KOPT-K1 (cell line): Measurements from ENCODE around the gene MAP3K19.
"Not testable (repeated sequence)": the region's sequence is repeated elsewhere in the genome, so short reads cannot be mapped to it uniquely, and the experiment has no call there.

Experiments used
- H3K27ac ChIP-seq: fragments of 200-600 bp; sonication (generic); 2 replicates; pipeline ENCODE4 v1.5.1; 2016; ENCODE audit warnings: antibody characterized with exemption, mild to moderate bottlenecking, low read depth, low read length; ENCODE audit not compliant: poor library complexity, severe bottlenecking
- H3K36me3 ChIP-seq: fragments of 200-600 bp; sonication (generic); 2 replicates; pipeline ENCODE4 v1.5.1; 2017; ENCODE audit warnings: antibody characterized with exemption, mild to moderate bottlenecking, low read length, moderate library complexity; ENCODE audit not compliant: insufficient read depth
- H3K9me3 ChIP-seq: fragments of 200-600 bp; sonication (generic); 2 replicates; pipeline ENCODE4 v1.5.1; 2017; ENCODE audit warnings: antibody characterized with exemption, low read length, mild to moderate bottlenecking; ENCODE audit not compliant: insufficient read depth, poor library complexity, severe bottlenecking

MAP3K19 gene

GRCh38 chr2:134976074-134976702, 71.1 kb downstream of the MAP3K19 start:
- H3K36me3 ChIP-seq: no peaks in the 10 kb centered on the region
- peaks cover 28% of the 10 kb centered on the region for H3K9me3 ChIP-seq
- no peak overlapping the region for H3K27ac ChIP-seq

- Histone ChIP-seq H3K27ac (no peak overlapping the region), H3K9me3 (peaks cover 28% of the 10 kb centered on the region), H3K36me3 (no peaks in the 10 kb centered on the region)
Observed at GRCh38 chr2:134975281-134976009, 71.8 kb downstream of the MAP3K19 start.

- H3K27ac ChIP-seq: no peak overlapping the region
- no peaks in the 10 kb centered on the region for H3K36me3 ChIP-seq
- H3K9me3 ChIP-seq: peaks cover 42% of the 10 kb centered on the region
Observed at GRCh38 chr2:134973241-134974138, 73.8 kb downstream of the MAP3K19 start.

- H3K36me3 ChIP-seq, H3K27ac ChIP-seq: not testable (repeated sequence)
- H3K9me3 ChIP-seq: peaks cover 14% of the 10 kb centered on the region
Observed at GRCh38 chr2:134967166-134967565, 80.1 kb downstream of the MAP3K19 start.

- Histone ChIP-seq H3K27ac (no peak overlapping the region), H3K36me3 (peaks cover 61% of the 10 kb centered on the region)
Observed at GRCh38 chr2:134957477-134957876, 89.8 kb downstream of the MAP3K19 start.

GRCh38 chr2:134955744-134956143, 91.5 kb downstream of the MAP3K19 start:
- Histone ChIP-seq H3K9me3 (no peaks in the 10 kb centered on the region), H3K27ac (no peak overlapping the region), H3K36me3 (peaks cover 78% of the 10 kb centered on the region)

More at GRCh38 chr2:134957477-134957876, 89.8 kb downstream of the MAP3K19 start:
- H3K9me3 ChIP-seq: no peaks in the 10 kb centered on the region

GRCh38 chr2:134954065-134954464, 93.2 kb downstream of the MAP3K19 start:
- H3K36me3 ChIP-seq: peaks cover 94% of the 10 kb centered on the region

GRCh38 chr2:134952608-134953007, 94.6 kb downstream of the MAP3K19 start:
- Histone ChIP-seq H3K9me3 (no peaks in the 10 kb centered on the region), H3K36me3 (peaks cover 99% of the 10 kb centered on the region), H3K27ac (no peak overlapping the region)

More at GRCh38 chr2:134954065-134954464, 93.2 kb downstream of the MAP3K19 start:
- Histone ChIP-seq H3K27ac (no peak overlapping the region), H3K9me3 (no peaks in the 10 kb centered on the region)

GRCh38 chr2:134950886-134951285, 96.4 kb downstream of the MAP3K19 start:
- no peaks in the 10 kb centered on the region for H3K9me3 ChIP-seq
- H3K36me3 ChIP-seq: peaks cover 97% of the 10 kb centered on the region
- H3K27ac ChIP-seq: no peak overlapping the region

GRCh38 chr2:134949981-134950708, 97.1 kb downstream of the MAP3K19 start:
- Histone ChIP-seq H3K27ac (no peak overlapping the region), H3K36me3 (peaks cover 97% of the 10 kb centered on the region), H3K9me3 (no peaks in the 10 kb centered on the region)

GRCh38 chr2:134946073-134946472, 101.2 kb downstream of the MAP3K19 start:
- H3K27ac ChIP-seq: no peak overlapping the region
- peaks cover 94% of the 10 kb centered on the region for H3K36me3 ChIP-seq
- no peaks in the 10 kb centered on the region for H3K9me3 ChIP-seq

- Histone ChIP-seq H3K27ac (no peak overlapping the region), H3K36me3 (peaks cover 94% of the 10 kb centered on the region), H3K9me3 (no peaks in the 10 kb centered on the region)
Observed at GRCh38 chr2:134944975-134945374, 102.3 kb downstream of the MAP3K19 start.

- Histone ChIP-seq H3K27ac (no peak overlapping the region), H3K36me3 (peaks cover 96% of the 10 kb centered on the region), H3K9me3 (no peaks in the 10 kb centered on the region)
Observed at GRCh38 chr2:134943540-134943939, 103.7 kb downstream of the MAP3K19 start.

GRCh38 chr2:134936691-134937090, 110.6 kb downstream of the MAP3K19 start:
- peaks cover 93% of the 10 kb centered on the region for H3K36me3 ChIP-seq
- H3K27ac ChIP-seq: no peak overlapping the region
- no peaks in the 10 kb centered on the region for H3K9me3 ChIP-seq
